ENCODE data around the gene ARHGEF11.
A peak's percentile ranks its signal among the peaks of the same experiment; 100 is the strongest.

Gene ARHGEF11

GRCh38 chr1:156969496-156969895 lies 76.0 kb downstream of the ARHGEF11 start:
- Histone ChIP-seq H3K36me3 (replicated peaks) (peaks cover 12% of the 10 kb centered on the region), H3K27ac (no peak overlapping the region), H3K4me3 (ENCODE audit: low read depth, low read length) (no peak overlapping the region), H3K27me3 (replicated peaks) (no peaks in the 10 kb centered on the region)
- DNase-seq: no peak
- no peak for TF ChIP-seq CTCF (IDR thresholded peaks at IDR 0.05; ENCODE audit: low read depth, low read length, missing control alignments)
- in situ Hi-C loops (cut with HindIII; ENCODE audit: low pct_ligation_motif_present, low sequenced_read_pairs): no loop called here

- peaks cover 34% of the 10 kb centered on the region for H3K36me3 ChIP-seq (replicated peaks)
- DNase-seq: no peak
- H3K27me3 ChIP-seq (replicated peaks): no peaks in the 10 kb centered on the region
- TF ChIP-seq CTCF (IDR thresholded peaks at IDR 0.05; ENCODE audit: low read depth, low read length, missing control alignments): no peak
- in situ Hi-C loops (cut with HindIII; ENCODE audit: low pct_ligation_motif_present, low sequenced_read_pairs): no loop called here
- no peak overlapping the region for H3K27ac ChIP-seq
- no peak overlapping the region for H3K4me3 ChIP-seq (ENCODE audit: low read depth, low read length)
Measured at GRCh38 chr1:156964441-156964840, 81.1 kb downstream of the ARHGEF11 start.

- no peak for DNase-seq
- in situ Hi-C loops (cut with HindIII; ENCODE audit: low pct_ligation_motif_present, low sequenced_read_pairs): no loop called here
- Histone ChIP-seq H3K27me3 (replicated peaks) (no peaks in the 10 kb centered on the region), H3K36me3 (replicated peaks) (peaks cover 36% of the 10 kb centered on the region), H3K4me3 (ENCODE audit: low read depth, low read length) (no peak overlapping the region), H3K27ac (no peak overlapping the region)
- no peak for TF ChIP-seq CTCF (IDR thresholded peaks at IDR 0.05; ENCODE audit: low read depth, low read length, missing control alignments)
Measured at GRCh38 chr1:156963621-156964020, 81.9 kb downstream of the ARHGEF11 start.

GRCh38 chr1:156961709-156962108 lies 83.8 kb downstream of the ARHGEF11 start:
- TF ChIP-seq CTCF (IDR thresholded peaks at IDR 0.05; ENCODE audit: low read depth, low read length, missing control alignments): peak; percentile 49

GRCh38 chr1:156959925-156960324 lies 85.6 kb downstream of the ARHGEF11 start:
- Histone ChIP-seq H3K27me3 (replicated peaks) (no peaks in the 10 kb centered on the region), H3K27ac (no peak overlapping the region), H3K36me3 (replicated peaks) (peaks cover 71% of the 10 kb centered on the region), H3K4me3 (ENCODE audit: low read depth, low read length) (no peak overlapping the region)
- TF ChIP-seq CTCF (IDR thresholded peaks at IDR 0.05; ENCODE audit: low read depth, low read length, missing control alignments): no peak
- no peak for DNase-seq
- in situ Hi-C loops (cut with HindIII; ENCODE audit: low pct_ligation_motif_present, low sequenced_read_pairs): no loop called here

More at GRCh38 chr1:156961709-156962108, 83.8 kb downstream of the ARHGEF11 start:
- Histone ChIP-seq H3K4me3 (ENCODE audit: low read depth, low read length) (no peak overlapping the region), H3K27me3 (replicated peaks) (no peaks in the 10 kb centered on the region), H3K36me3 (replicated peaks) (peaks cover 53% of the 10 kb centered on the region), H3K27ac (no peak overlapping the region)
- in situ Hi-C loops (cut with HindIII; ENCODE audit: low pct_ligation_motif_present, low sequenced_read_pairs): no loop called here
- no peak for DNase-seq

GRCh38 chr1:156959414-156959813 lies 86.1 kb downstream of the ARHGEF11 start:
- Histone ChIP-seq H3K36me3 (replicated peaks) (peaks cover 74% of the 10 kb centered on the region), H3K4me3 (ENCODE audit: low read depth, low read length) (no peak overlapping the region), H3K27ac (no peak overlapping the region), H3K27me3 (replicated peaks) (no peaks in the 10 kb centered on the region)
- TF ChIP-seq CTCF (IDR thresholded peaks at IDR 0.05; ENCODE audit: low read depth, low read length, missing control alignments): no peak
- DNase-seq: no peak
- in situ Hi-C loops (cut with HindIII; ENCODE audit: low pct_ligation_motif_present, low sequenced_read_pairs): no loop called here

Measured in brain microvascular endothelial cell (primary cell).